ENCODE measurements around the gene PASK. TPM values are rescaled to one million over a fixed set of nuclear protein-coding genes. Genes with fewer than 3 reads are reported as not detected.

PASK gene
- total RNA-seq, 8 experiments from 2014 or later = 1.8 to 21.1 (median 11.0) TPM

DNA sequence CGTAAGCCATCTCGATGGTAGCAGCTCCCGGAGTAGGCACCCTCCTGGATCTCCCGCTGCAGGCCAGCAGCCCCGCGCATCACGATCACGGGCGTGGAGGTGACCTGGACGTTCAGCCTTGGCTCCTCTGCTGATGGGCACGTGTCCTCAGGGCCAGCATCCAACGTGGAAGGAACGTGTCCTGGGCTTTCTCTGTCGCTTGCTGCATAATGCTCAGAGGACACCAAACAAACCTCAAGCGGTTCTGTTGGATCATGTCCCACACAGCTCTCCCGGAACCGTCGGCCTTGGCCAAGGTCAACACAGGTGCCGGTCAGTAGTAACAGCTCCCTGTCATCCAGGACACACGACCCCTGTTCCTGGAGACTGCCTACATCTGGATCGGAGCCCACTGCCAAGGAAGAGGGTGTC lies 23.1 kb downstream of the PASK start:
- no peak for ATAC-seq (replicated peaks in 6 of 8)
- 70 to 100% (median 94%) methylated on average over 2 to 7 of the region's 21 CpGs; no CpG with 5 or more reads in 3 of the 10 experiments for WGBS, 10 experiments
- Histone ChIP-seq H3K4me1 (replicated peaks in 1 of 2) (no peaks in the 10 kb centered on the region), H3K27ac (no peak overlapping the region), H3K4me3 (no peak overlapping the region)
- in situ Hi-C loops (cut with MboI; ENCODE audit: low pct_unique_long_range_greater_than_20kb in 2 of 9, low sequenced_read_pairs in 9 of 9, unreplicated experiment in 9 of 9) = no loop called here

DNA sequence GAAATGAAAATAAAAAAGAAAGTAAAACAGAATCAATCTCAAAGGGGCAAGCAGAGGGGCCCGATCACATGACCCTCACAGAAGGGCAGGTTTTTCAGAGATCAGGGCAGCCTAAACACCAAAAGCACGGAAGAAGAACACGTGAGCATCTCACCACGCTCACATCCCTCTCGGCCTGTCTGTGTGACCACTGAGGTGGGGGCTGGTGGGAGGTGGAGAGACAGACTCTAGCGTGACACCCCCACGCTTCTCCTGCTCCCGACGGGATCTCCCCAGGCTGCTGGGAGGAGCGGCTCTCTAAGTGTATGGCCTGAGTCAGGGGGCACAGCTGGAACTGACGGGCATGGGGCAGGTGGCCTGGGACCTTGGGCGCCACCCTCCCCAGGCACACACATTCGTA lies 23.6 kb downstream of the PASK start:
- WGBS, 10 experiments = 80 to 100% (median 89%) methylated on average over 1 to 8 of the region's 13 CpGs; no CpG with 5 or more reads in 2 of the 10 experiments

GRCh38 chr2:241123816-241124536 lies 25.3 kb downstream of the PASK start:
- Histone ChIP-seq H3K4me3 (no peak overlapping the region), H3K27ac (no peak overlapping the region), H3K4me1 (replicated peaks in 1 of 2) (no peaks in the 10 kb centered on the region)
- WGBS, 10 experiments = 67 to 100% (median 88%) methylated on average over 1 to 7 of the region's 16 CpGs; no CpG with 5 or more reads in 5 of the 10 experiments
- no peak for ATAC-seq (replicated peaks in 6 of 8)
- in situ Hi-C loops (cut with MboI; ENCODE audit: low pct_unique_long_range_greater_than_20kb in 2 of 9, low sequenced_read_pairs in 9 of 9, unreplicated experiment in 9 of 9) = no loop called here

More for the DNA sequence above, 23.6 kb downstream of the PASK start:
- in situ Hi-C loops (cut with MboI; ENCODE audit: low pct_unique_long_range_greater_than_20kb in 2 of 9, low sequenced_read_pairs in 9 of 9, unreplicated experiment in 9 of 9) = no loop called here
- Histone ChIP-seq H3K27ac (no peak overlapping the region), H3K4me3 (no peak overlapping the region), H3K4me1 (replicated peaks in 1 of 2) (no peaks in the 10 kb centered on the region)
- ATAC-seq (replicated peaks in 6 of 8) = no peak

DNA sequence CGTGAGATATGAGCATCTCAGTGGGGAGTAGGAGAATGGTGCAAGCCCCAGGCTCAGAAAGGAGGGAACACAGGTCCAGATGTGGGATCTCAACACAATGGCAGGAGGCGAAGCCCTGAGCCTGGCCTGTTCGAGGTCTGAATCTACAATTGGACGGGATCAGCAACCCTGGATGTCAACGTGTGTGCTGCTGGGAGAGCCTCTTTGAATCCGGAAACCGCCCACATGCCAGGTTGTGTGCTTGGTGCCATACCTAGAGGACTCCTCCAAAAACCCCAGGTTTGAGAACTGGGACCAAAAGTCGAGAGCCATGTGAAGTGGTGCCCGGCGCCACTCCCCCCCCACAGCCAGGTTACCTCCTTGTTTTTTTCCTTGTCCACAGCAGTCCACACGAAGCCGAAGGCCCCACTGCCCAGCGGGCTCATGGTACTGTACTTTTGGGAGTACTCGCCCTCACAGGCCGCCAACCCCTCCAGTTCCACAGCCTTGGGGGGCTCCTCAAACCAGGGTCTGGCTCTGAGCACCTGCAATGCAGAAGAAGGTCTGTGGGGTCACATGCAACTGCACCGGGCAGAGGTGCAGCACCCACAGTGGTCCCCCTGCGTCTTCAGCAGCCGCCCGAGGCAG lies 26.8 kb downstream of the PASK start:
- no peak for ATAC-seq (replicated peaks in 6 of 8)
- in situ Hi-C loops (cut with MboI; ENCODE audit: low pct_unique_long_range_greater_than_20kb in 2 of 9, low sequenced_read_pairs in 9 of 9, unreplicated experiment in 9 of 9) = no loop called here
- 65 to 100% (median 94%) methylated on average over 1 to 14 of the region's 19 CpGs; no CpG with 5 or more reads in 1 of the 10 experiments for WGBS, 10 experiments

DNA sequence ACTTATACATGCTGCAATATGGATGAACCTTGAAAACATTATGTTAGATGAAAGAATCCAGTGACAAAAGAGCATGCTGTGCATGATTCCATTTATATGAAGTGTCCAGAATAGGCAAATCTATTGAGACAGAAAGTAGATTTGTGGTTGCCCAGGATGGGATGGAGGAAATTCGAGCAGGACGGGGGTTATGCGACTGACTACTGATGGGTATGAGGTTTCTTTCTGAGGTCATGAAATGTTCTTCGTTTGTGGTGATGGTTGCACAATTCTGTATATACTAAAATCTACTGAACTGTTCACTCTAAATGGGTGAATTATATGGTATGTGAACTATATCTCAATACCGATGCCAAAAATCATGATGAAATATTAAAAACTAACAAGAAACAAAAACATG lies 28.3 kb downstream of the PASK start:
- Histone ChIP-seq H3K27ac (no peak overlapping the region), H3K4me1 (replicated peaks in 1 of 2) (no peaks in the 10 kb centered on the region), H3K4me3 (no peak overlapping the region)
- WGBS, 10 experiments = 82 to 100% (median 94%) methylated on average over 2 to 5 of the region's 5 CpGs
- in situ Hi-C loops (cut with MboI; ENCODE audit: low pct_unique_long_range_greater_than_20kb in 2 of 9, low sequenced_read_pairs in 9 of 9, unreplicated experiment in 9 of 9) = no loop called here
- no peak for ATAC-seq (replicated peaks in 6 of 8)

More for the DNA sequence above, 26.8 kb downstream of the PASK start:
- no peak overlapping the region for H3K4me3 ChIP-seq
- H3K4me1 ChIP-seq (replicated peaks in 1 of 2) = no peaks in the 10 kb centered on the region
- H3K27ac ChIP-seq = no peak overlapping the region

DNA sequence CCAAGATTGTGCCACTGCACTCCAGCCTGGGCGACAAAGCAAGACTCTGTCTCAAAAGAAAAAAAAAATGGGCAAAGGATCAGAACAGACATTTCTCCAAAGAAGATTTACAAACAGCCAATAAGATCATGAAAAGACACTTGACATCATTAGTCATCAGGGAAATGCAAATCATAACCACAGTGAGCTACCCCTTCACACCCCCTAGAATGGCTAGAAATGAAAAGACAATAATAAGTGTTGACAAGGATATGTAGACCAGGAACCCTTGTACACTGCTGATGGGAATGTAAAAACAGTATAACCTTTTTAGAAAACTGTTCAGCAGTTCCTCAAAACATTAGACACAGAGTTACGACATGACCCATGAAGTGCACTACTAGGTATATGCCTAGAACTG lies 28.8 kb downstream of the PASK start:
- in situ Hi-C loops (cut with MboI; ENCODE audit: low pct_unique_long_range_greater_than_20kb in 2 of 9, low sequenced_read_pairs in 9 of 9, unreplicated experiment in 9 of 9) = no loop called here
- 88 to 100% (median 100%) methylated on average over 1 to 2 of the region's 2 CpGs; no CpG with 5 or more reads in 2 of the 10 experiments for WGBS, 10 experiments
- Histone ChIP-seq H3K4me3 (no peak overlapping the region), H3K27ac (no peak overlapping the region), H3K4me1 (replicated peaks in 1 of 2) (no peaks in the 10 kb centered on the region)
- no peak for ATAC-seq (replicated peaks in 6 of 8)

GRCh38 chr2:241118737-241119505 lies 30.4 kb downstream of the PASK start:
- WGBS, 10 experiments = 80 to 97% (median 93%) methylated on average over 1 to 6 of the region's 24 CpGs; no CpG with 5 or more reads in 7 of the 10 experiments
- H3K4me1 ChIP-seq (replicated peaks in 1 of 2) = no peaks in the 10 kb centered on the region
- no peak for ATAC-seq (replicated peaks in 6 of 8)

GRCh38 chr2:241116606-241117560 lies 32.4 kb downstream of the PASK start:
- no peak for ATAC-seq (replicated peaks in 6 of 8)
- Histone ChIP-seq H3K4me1 (replicated peaks in 1 of 2) (no peaks in the 10 kb centered on the region), H3K4me3 (no peak overlapping the region), H3K27ac (no peak overlapping the region)
- in situ Hi-C loops (cut with MboI; ENCODE audit: low pct_unique_long_range_greater_than_20kb in 2 of 9, low sequenced_read_pairs in 9 of 9, unreplicated experiment in 9 of 9) = no loop called here
- WGBS, 10 experiments = 83 to 100% (median 94%) methylated on average over 1 to 12 of the region's 32 CpGs

More at GRCh38 chr2:241118737-241119505, 30.4 kb downstream of the PASK start:
- in situ Hi-C loops (cut with MboI; ENCODE audit: low pct_unique_long_range_greater_than_20kb in 2 of 9, low sequenced_read_pairs in 9 of 9, unreplicated experiment in 9 of 9) = no loop called here
- H3K27ac ChIP-seq = no peak overlapping the region
- no peak overlapping the region for H3K4me3 ChIP-seq

- in situ Hi-C loops (cut with MboI; ENCODE audit: low pct_unique_long_range_greater_than_20kb in 2 of 9, low sequenced_read_pairs in 9 of 9, unreplicated experiment in 9 of 9) = no loop called here
- 82 to 100% (median 93%) methylated on average over 1 to 6 of the region's 8 CpGs; no CpG with 5 or more reads in 4 of the 10 experiments for WGBS, 10 experiments
- H3K4me1 ChIP-seq (replicated peaks in 1 of 2) = no peaks in the 10 kb centered on the region
- no peak for ATAC-seq (replicated peaks in 6 of 8)
- H3K27ac ChIP-seq = no peak overlapping the region
- no peak overlapping the region for H3K4me3 ChIP-seq
Measured at GRCh38 chr2:241115361-241115760, 33.9 kb downstream of the PASK start.

GRCh38 chr2:241114836-241115235 lies 34.4 kb downstream of the PASK start:
- Histone ChIP-seq H3K4me1 (replicated peaks in 1 of 2) (no peaks in the 10 kb centered on the region), H3K4me3 (no peak overlapping the region), H3K27ac (no peak overlapping the region)
- 90 to 100% (median 96%) methylated on average over 6 to 10 of the region's 11 CpGs; no CpG with 5 or more reads in 2 of the 10 experiments for WGBS, 10 experiments
- ATAC-seq (replicated peaks in 6 of 8) = no peak
- in situ Hi-C loops (cut with MboI; ENCODE audit: low pct_unique_long_range_greater_than_20kb in 2 of 9, low sequenced_read_pairs in 9 of 9, unreplicated experiment in 9 of 9) = no loop called here

- no peak overlapping the region for H3K27ac ChIP-seq
- in situ Hi-C loops (cut with MboI; ENCODE audit: low pct_unique_long_range_greater_than_20kb in 2 of 9, low sequenced_read_pairs in 9 of 9, unreplicated experiment in 9 of 9) = no loop called here
- 69 to 100% (median 76%) methylated on average over 1 to 8 of the region's 8 CpGs; no CpG with 5 or more reads in 3 of the 10 experiments for WGBS, 10 experiments
Measured at GRCh38 chr2:241112592-241112991, 36.7 kb downstream of the PASK start.

GRCh38 chr2:241112046-241112445 lies 37.2 kb downstream of the PASK start:
- Histone ChIP-seq H3K4me1 (replicated peaks in 1 of 2) (no peaks in the 10 kb centered on the region), H3K27ac (no peak overlapping the region), H3K4me3 (no peak overlapping the region)
- no peak for ATAC-seq (replicated peaks in 6 of 8)
- in situ Hi-C loops (cut with MboI; ENCODE audit: low pct_unique_long_range_greater_than_20kb in 2 of 9, low sequenced_read_pairs in 9 of 9, unreplicated experiment in 9 of 9) = no loop called here
- 80 to 100% (median 94%) methylated on average over 1 to 17 of the region's 17 CpGs for WGBS, 10 experiments

More at GRCh38 chr2:241112592-241112991, 36.7 kb downstream of the PASK start:
- H3K4me3 ChIP-seq = no peak overlapping the region
- H3K4me1 ChIP-seq (replicated peaks in 1 of 2) = no peaks in the 10 kb centered on the region
- no peak for ATAC-seq (replicated peaks in 6 of 8)

Data from motor neuron (in vitro differentiated cells).